H9 (cell line): ENCODE results near the gene FAM120A. TPM values are rescaled to one million over a fixed set of nuclear protein-coding genes. Genes with fewer than 3 reads are reported as not detected.

ENCODE experiments used
- DNase-seq: peaks from one replicate; pipeline ENCODE4 v3.0.0-alpha.2; 2017
- H2AFZ ChIP-seq: one replicate; pipeline ENCODE4 v1.6.1; 2013; ENCODE audit warnings: mild to moderate bottlenecking, low read length, control low read depth, moderate library complexity
- H2AK5ac ChIP-seq: 2 replicates; pipeline ENCODE4 v1.6.1; 2013; ENCODE audit warnings: low read length, control low read depth, mixed read lengths; ENCODE audit not compliant: insufficient read length
- H2BK120ac ChIP-seq: one replicate; pipeline ENCODE4 v1.6.1; 2013; ENCODE audit warnings: low read depth, mild to moderate bottlenecking, low read length, control low read depth, inconsistent platforms; ENCODE audit not compliant: poor library complexity, severe bottlenecking
- H2BK12ac ChIP-seq: 2 replicates; pipeline ENCODE4 v1.6.1; 2013; ENCODE audit warnings: low read length, control low read depth, mixed read lengths, low read depth; ENCODE audit not compliant: insufficient read length
- H2BK15ac ChIP-seq: 2 replicates; pipeline ENCODE4 v1.6.1; 2013; ENCODE audit warnings: low read depth, low read length, control low read depth
- H2BK20ac ChIP-seq: one replicate; pipeline ENCODE4 v1.6.1; 2013; ENCODE audit warnings: low read depth, mild to moderate bottlenecking, low read length, control low read depth, inconsistent platforms; ENCODE audit not compliant: poor library complexity, severe bottlenecking
- H2BK5ac ChIP-seq: 2 replicates; pipeline ENCODE4 v1.6.1; 2013; ENCODE audit warnings: low read length, control low read depth, mixed read lengths; ENCODE audit not compliant: insufficient read length
- H3K14ac ChIP-seq: 2 replicates; pipeline ENCODE4 v1.6.1; 2013; ENCODE audit warnings: low read length, control low read depth; ENCODE audit not compliant: insufficient read depth
- H3K18ac ChIP-seq: 2 replicates; pipeline ENCODE4 v1.6.1; 2013; ENCODE audit warnings: low read depth, mild to moderate bottlenecking, mixed read lengths, low read length, control low read depth; ENCODE audit not compliant: insufficient read length
- H3K23ac ChIP-seq: 2 replicates; pipeline ENCODE4 v1.6.1; 2013; ENCODE audit warnings: low read length, control low read depth, mixed read lengths, low read depth; ENCODE audit not compliant: insufficient read length
- H3K23me2 ChIP-seq: 2 replicates; pipeline ENCODE4 v1.6.1; 2013; ENCODE audit warnings: low read depth, mild to moderate bottlenecking, mixed read lengths, low read length, control low read depth; ENCODE audit not compliant: insufficient read length, poor library complexity, severe bottlenecking
- H3K27ac ChIP-seq: 2 replicates; pipeline ENCODE4 v1.5.1; 2013; ENCODE audit warnings: low read length, control low read depth, mixed read lengths, low read depth; ENCODE audit not compliant: insufficient read length
- H3K27me3 ChIP-seq: 2 replicates; pipeline ENCODE4 v1.6.1; 2013; ENCODE audit warnings: low read length, control low read depth, inconsistent platforms; ENCODE audit not compliant: insufficient read depth
- H3K4ac ChIP-seq: 2 replicates; pipeline ENCODE4 v1.6.1; 2013; ENCODE audit warnings: low read depth, mild to moderate bottlenecking, control low read depth, inconsistent platforms, low read length, moderate library complexity
- H3K4me1 ChIP-seq: 2 replicates; pipeline ENCODE4 v1.6.1; 2013; ENCODE audit warnings: low read length, control low read depth, inconsistent platforms; ENCODE audit not compliant: insufficient read depth
- H3K4me2 ChIP-seq: 2 replicates; pipeline ENCODE4 v1.6.1; 2013; ENCODE audit warnings: low read length, control low read depth, mixed read lengths; ENCODE audit not compliant: insufficient read length, insufficient read depth
- H3K56ac ChIP-seq: 2 replicates; pipeline ENCODE4 v1.6.1; 2013; ENCODE audit warnings: low read depth, mild to moderate bottlenecking, mixed read lengths, low read length, control low read depth; ENCODE audit not compliant: insufficient read length
- H3K79me1 ChIP-seq: 2 replicates; pipeline ENCODE4 v1.6.1; 2013; ENCODE audit warnings: low read depth, mild to moderate bottlenecking, moderate library complexity, low read length, control low read depth, inconsistent platforms; ENCODE audit not compliant: insufficient read depth, poor library complexity, severe bottlenecking
- H3K79me2 ChIP-seq: 2 replicates; pipeline ENCODE4 v1.6.1; 2013; ENCODE audit warnings: low read length, control low read depth, inconsistent platforms; ENCODE audit not compliant: insufficient read depth
- H3K9ac ChIP-seq: 2 replicates; pipeline ENCODE4 v1.6.1; 2013; ENCODE audit warnings: low read length, control low read depth, mixed read lengths; ENCODE audit not compliant: insufficient read length; ENCODE audit errors: extremely low read depth
- H3K9me3 ChIP-seq: one replicate; pipeline ENCODE4 v1.6.1; 2013; ENCODE audit warnings: low read depth, low read length, inconsistent platforms; ENCODE audit not compliant: control insufficient read depth
- H3T11ph ChIP-seq: one replicate; pipeline ENCODE4 v1.6.1; 2013; ENCODE audit warnings: mild to moderate bottlenecking, low read length, control low read depth, inconsistent platforms
- H4K20me1 ChIP-seq: one replicate; pipeline ENCODE4 v1.6.1; 2013; ENCODE audit not compliant: control insufficient read depth, insufficient read length, insufficient read depth
- H4K5ac ChIP-seq: 2 replicates; pipeline ENCODE4 v1.6.1; 2013; ENCODE audit warnings: low read depth, mild to moderate bottlenecking, mixed read lengths, low read length, control low read depth; ENCODE audit not compliant: insufficient read length
- H4K8ac ChIP-seq: replicated peaks from 2 replicates; pipeline ENCODE4 v1.6.1; 2013; ENCODE audit warnings: low read length, control low read depth, mixed read lengths, low read depth; ENCODE audit not compliant: insufficient read length
- H4K91ac ChIP-seq: 2 replicates; pipeline ENCODE4 v1.6.1; 2013; ENCODE audit warnings: low read depth, mild to moderate bottlenecking, moderate library complexity, mixed read lengths, low read length, control low read depth; ENCODE audit not compliant: insufficient read length
- H3K27ac Mint-ChIP-seq, 3 experiments: 2 replicates in 2 of 3; 3 replicates in 1 of 3; pipeline ENCODE4 v1.8.0; 2020 to 2021; ENCODE audit warnings: mixed read lengths in 3 of 3, mild to moderate bottlenecking in 1 of 3, moderate library complexity in 1 of 3
- H3K27me3 Mint-ChIP-seq: 2 replicates; pipeline ENCODE4 v1.8.0; 2021; ENCODE audit warnings: low read depth, mild to moderate bottlenecking, moderate library complexity, mixed read lengths
- H3K36me3 Mint-ChIP-seq, 3 experiments: 2 replicates in 2 of 3; 3 replicates in 1 of 3; pipeline ENCODE4 v1.8.0; 2020 to 2021; ENCODE audit warnings: low read depth in 3 of 3, mixed read lengths in 3 of 3; ENCODE audit not compliant: insufficient read depth in 1 of 3
- H3K4me1 Mint-ChIP-seq, 2 experiments: 2 replicates each; pipeline ENCODE4 v1.8.0; 2020; ENCODE audit warnings: mixed read lengths in 2 of 2
- H3K4me3 Mint-ChIP-seq, 2 experiments: 2 replicates in 1 of 2; 3 replicates in 1 of 2; pipeline ENCODE4 v1.8.0; 2020 to 2021; ENCODE audit warnings: mild to moderate bottlenecking in 2 of 2, mixed read lengths in 2 of 2, moderate library complexity in 1 of 2
- H3K9me3 Mint-ChIP-seq, 2 experiments: 2 replicates in 1 of 2; 3 replicates in 1 of 2; pipeline ENCODE4 v1.8.0; 2020; ENCODE audit warnings: mild to moderate bottlenecking in 2 of 2, mixed read lengths in 2 of 2, moderate library complexity in 1 of 2
- CTCF ChIP-seq: fragments of 200-600 bp; sonication (generic); conservative IDR thresholded peaks from 3 replicates; pipeline ENCODE4 v1.8.0; 2021; ENCODE audit warnings: antibody characterized with exemption, mild to moderate bottlenecking
- WGBS: extraction: QIAGEN DNeasy Blood & Tissue Kit; methylation state at CpG from one replicate; pipeline ENCODE4 v1.1.7; 2013; ENCODE audit warnings: missing lambda C conversion rate, low lambda C conversion rate, mixed read lengths; ENCODE audit not compliant: insufficient read length; ENCODE audit errors: extremely low coverage; 5-methylcytosine and 5-hydroxymethylcytosine counted together
- total RNA-seq: library from RNA; stranded (reverse); gene quantifications from 2 replicates; pipeline ENCODE4 v1.2.1, GENCODE V29; 2021

FAM120A gene
- total RNA-seq, 1 experiment from 2014 or later, result 57.7 TPM

- Histone ChIP-seq H3K4ac (no peak overlapping the region), H3K18ac (no peak overlapping the region), H2AFZ (no peak overlapping the region), H4K91ac (no peak overlapping the region), H2BK20ac (no peak overlapping the region), H2BK12ac (no peak overlapping the region), H3K9me3 (no peaks in the 10 kb centered on the region), H3K4me2 (no peak overlapping the region), H3K79me1 (no peaks in the 10 kb centered on the region), H4K20me1 (no peaks in the 10 kb centered on the region), H3K9ac (no peak overlapping the region), H2AK5ac (no peak overlapping the region), H2BK15ac (no peak overlapping the region), H3T11ph (no peak overlapping the region), H3K79me2 (peaks cover 4% of the 10 kb centered on the region; the same call in 1 of the 2 replicates), H3K23ac (no peak overlapping the region), H3K23me2 (peaks cover 7% of the 10 kb centered on the region), H4K5ac (no peak overlapping the region), H3K14ac (no peak overlapping the region; the same call in 1 of the 2 replicates), H3K56ac (no peak overlapping the region), H3K27ac (no peak overlapping the region), H2BK5ac (no peak overlapping the region), H4K8ac (no peak overlapping the region), H3K4me1 (peaks cover 4% of the 10 kb centered on the region; the same call in 1 of the 2 replicates), H2BK120ac (no peak overlapping the region), H3K27me3 (no peaks in the 10 kb centered on the region)
- Mint-ChIP-seq H3K4me3 (no peak overlapping the region), H3K27ac (peak overlapping the region in 1 of 3 experiments; percentile 72; a peak in 2 of 7 replicates), H3K4me1 (peaks cover 29 to 41% of the 10 kb centered on the region in 2 experiments), H3K9me3 (0 out of 5 replicates have a peak, but pooled peaks cover 0 to 5% of the 10 kb centered on the region in 2 experiments), H3K36me3 (no peaks in the 10 kb centered on the region; a peak in 2 of 7 replicates), H3K27me3 (peaks cover 3% of the 10 kb centered on the region)
- no CpG with 5 or more reads among the region's 10 CpGs for WGBS
- no peak for DNase-seq
- TF ChIP-seq CTCF, result no peak
These were observed 129.3 kb downstream of the FAM120A start for GRCh38 chr9:93580654-93581380.
